Raji (cell line): ENCODE measurements around the gene ZNF213.

Experiments
- POLR2A ChIP-seq: IDR thresholded peaks from 2 replicates; pipeline ENCODE4 v1.6.1; 2011; ENCODE audit warnings: low read depth, low read length, control low read depth; ENCODE audit not compliant: insufficient read depth

The ZNF213 gene

GRCh38 chr16:3115561-3115960 is 19.3 kb upstream of the ZNF213 start:
- no peak for TF ChIP-seq POLR2A

- TF ChIP-seq POLR2A, result no peak
Observed at GRCh38 chr16:3118204-3118790, 16.5 kb upstream of the ZNF213 start.

- no peak for TF ChIP-seq POLR2A
Observed at GRCh38 chr16:3118846-3119245, 16.0 kb upstream of the ZNF213 start.

GRCh38 chr16:3119286-3119685 is 15.5 kb upstream of the ZNF213 start:
- no peak for TF ChIP-seq POLR2A

- TF ChIP-seq POLR2A, result no peak
Observed at GRCh38 chr16:3119701-3120408, 15.0 kb upstream of the ZNF213 start.

GRCh38 chr16:3120435-3120834 is 14.4 kb upstream of the ZNF213 start:
- no peak for TF ChIP-seq POLR2A

- no peak for TF ChIP-seq POLR2A
Observed at GRCh38 chr16:3121851-3122467, 12.9 kb upstream of the ZNF213 start.

GRCh38 chr16:3122926-3123570 is 11.8 kb upstream of the ZNF213 start:
- no peak for TF ChIP-seq POLR2A

- peak; percentile 62 for TF ChIP-seq POLR2A
Observed at GRCh38 chr16:3123986-3124886, 10.6 kb upstream of the ZNF213 start.

- no peak for TF ChIP-seq POLR2A
Observed at GRCh38 chr16:3127745-3128144, 7.1 kb upstream of the ZNF213 start.

GRCh38 chr16:3129137-3130131 is 5.4 kb upstream of the ZNF213 start:
- TF ChIP-seq POLR2A, result peak; percentile 64

- TF ChIP-seq POLR2A, result 0 out of 2 replicates have a peak, but pooled peaks have one; percentile 17
Observed at GRCh38 chr16:3131755-3132377, 3.0 kb upstream of the ZNF213 start.

GRCh38 chr16:3133844-3134243 is 985 bp upstream of the ZNF213 start:
- no peak for TF ChIP-seq POLR2A

GRCh38 chr16:3135126-3135715 is 392 bp downstream of the ZNF213 start:
- peak; percentile 64; the same call in 1 of the 2 replicates for TF ChIP-seq POLR2A
